Activated CD4-positive, alpha-beta T cell treated with anti-CD3 and anti-CD28 coated beads, Interleukin-10, Interleukin-2, amounts not matched to agents 100 ng/mL and 50 ng/mL, durations not matched to agents 16 hours and 8 hours (primary cell): ENCODE data around the gene RPS24.
"Not testable (repeated sequence)": the region's sequence is repeated elsewhere in the genome, so short reads cannot be mapped to it uniquely, and the experiment has no call there.

Source experiments
- DNase-seq: peaks from one replicate; pipeline ENCODE4 v3.0.0-alpha.2; 2020

RPS24 gene

GRCh38 chr10:78058562-78058961 lies 24.9 kb downstream of the RPS24 start:
- no peak for DNase-seq

- DNase-seq = no peak
Observed at GRCh38 chr10:78059906-78060702, 26.4 kb downstream of the RPS24 start.

GRCh38 chr10:78062296-78062695 lies 28.6 kb downstream of the RPS24 start:
- no peak for DNase-seq

GRCh38 chr10:78063236-78063635 lies 29.6 kb downstream of the RPS24 start:
- no peak for DNase-seq

- DNase-seq = not testable (repeated sequence)
Observed at GRCh38 chr10:78064919-78065318, 31.3 kb downstream of the RPS24 start.

GRCh38 chr10:78065611-78066010 lies 31.9 kb downstream of the RPS24 start:
- no peak for DNase-seq

- DNase-seq = no peak
Observed at GRCh38 chr10:78066012-78066411, 32.3 kb downstream of the RPS24 start.

GRCh38 chr10:78066728-78067430 lies 33.2 kb downstream of the RPS24 start:
- no peak for DNase-seq

GRCh38 chr10:78069151-78069550 lies 35.5 kb downstream of the RPS24 start:
- DNase-seq = no peak

- not testable (repeated sequence) for DNase-seq
Observed at GRCh38 chr10:78070064-78070463, 36.4 kb downstream of the RPS24 start.

GRCh38 chr10:78070726-78071125 lies 37.1 kb downstream of the RPS24 start:
- DNase-seq = no peak

- no peak for DNase-seq
Observed at GRCh38 chr10:78071140-78071856, 37.6 kb downstream of the RPS24 start.

- no peak for DNase-seq
Observed at GRCh38 chr10:78071857-78072179, 38.2 kb downstream of the RPS24 start.

GRCh38 chr10:78072504-78072903 lies 38.8 kb downstream of the RPS24 start:
- no peak for DNase-seq

- DNase-seq = not testable (repeated sequence)
Observed at GRCh38 chr10:78075806-78076205, 42.1 kb downstream of the RPS24 start.

- no peak for DNase-seq
Observed at GRCh38 chr10:78078539-78079330, 45.1 kb downstream of the RPS24 start.

- DNase-seq = no peak
Observed at GRCh38 chr10:78079411-78079810, 45.7 kb downstream of the RPS24 start.

GRCh38 chr10:78081292-78081691 lies 47.6 kb downstream of the RPS24 start:
- DNase-seq = no peak

- no peak for DNase-seq
Observed at GRCh38 chr10:78082636-78083035, 49.0 kb downstream of the RPS24 start.
